HAP-1 (cell line): ENCODE measurements around the gene VKORC1.

Experiments used
- DNase-seq, 2 experiments: peaks; one replicate each; pipeline ENCODE4 v3.0.0-alpha.2; 2016 to 2020; ENCODE audit warnings: low spot score in 2 of 2
- H3K27me3 ChIP-seq: fragments of 250-450 bp; sonication (Bioruptor Pico); 2 replicates; pipeline ENCODE4 v1.5.1; 2020; ENCODE audit warnings: low read depth, mild to moderate bottlenecking, moderate library complexity
- H3K36me3 ChIP-seq: fragments of 250-450 bp; sonication (Bioruptor Pico); replicated peaks from 2 replicates; pipeline ENCODE4 v1.5.1; 2020; ENCODE audit warnings: mild to moderate bottlenecking
- H3K4me1 ChIP-seq: fragments of 250-450 bp; sonication (Bioruptor Pico); 2 replicates; pipeline ENCODE4 v1.5.1; 2020; ENCODE audit warnings: mild to moderate bottlenecking
- H3K4me3 ChIP-seq: fragments of 250-450 bp; sonication (Bioruptor Pico); 2 replicates; pipeline ENCODE4 v1.5.1; 2020; ENCODE audit warnings: mild to moderate bottlenecking, moderate library complexity
- H3K9me3 ChIP-seq: fragments of 250-450 bp; sonication (Bioruptor Pico); 2 replicates; pipeline ENCODE4 v1.5.1; 2020; ENCODE audit warnings: mild to moderate bottlenecking, moderate library complexity
- in situ Hi-C: fragments of 300-500 bp; cut with MboI; formaldehyde crosslinking; loops from 3 replicates; pipeline ENCODE4 v1.14.3; 2020; ENCODE audit warnings: low sequenced_read_pairs, inconsistent platforms, mixed read lengths

The VKORC1 gene

GRCh38 chr16:31061813-31062440 lies 32.7 kb downstream of the VKORC1 start:
- H3K4me3 ChIP-seq: no peak overlapping the region
- H3K9me3 ChIP-seq: no peaks in the 10 kb centered on the region
- in situ Hi-C loops: no loop called here
- H3K27me3 ChIP-seq: no peaks in the 10 kb centered on the region
- peaks cover 16% of the 10 kb centered on the region; the same call in 1 of the 2 replicates for H3K36me3 ChIP-seq
- DNase-seq: no peak
- no peaks in the 10 kb centered on the region for H3K4me1 ChIP-seq

- Histone ChIP-seq H3K4me3 (no peak overlapping the region), H3K9me3 (no peaks in the 10 kb centered on the region), H3K4me1 (no peaks in the 10 kb centered on the region), H3K36me3 (peaks cover 16% of the 10 kb centered on the region; the same call in 1 of the 2 replicates), H3K27me3 (no peaks in the 10 kb centered on the region)
- in situ Hi-C loops: no loop called here
- no peak for DNase-seq
Observed at GRCh38 chr16:31061126-31061812, 33.3 kb downstream of the VKORC1 start.

GRCh38 chr16:31055613-31056012 lies 39.0 kb downstream of the VKORC1 start:
- Histone ChIP-seq H3K27me3 (no peaks in the 10 kb centered on the region), H3K36me3 (0 out of 2 replicates have a peak, but pooled peaks cover 3% of the 10 kb centered on the region), H3K4me3 (no peak overlapping the region), H3K9me3 (no peaks in the 10 kb centered on the region), H3K4me1 (no peaks in the 10 kb centered on the region)
- in situ Hi-C loops: no loop called here
- DNase-seq: no peak

GRCh38 chr16:31052114-31052513 lies 42.5 kb downstream of the VKORC1 start:
- no peak overlapping the region for H3K4me3 ChIP-seq
- H3K4me1 ChIP-seq: no peaks in the 10 kb centered on the region
- H3K36me3 ChIP-seq: no peaks in the 10 kb centered on the region
- in situ Hi-C loops: no loop called here
- H3K9me3 ChIP-seq: no peaks in the 10 kb centered on the region
- no peak for DNase-seq
- H3K27me3 ChIP-seq: no peaks in the 10 kb centered on the region

- no peak for DNase-seq
- in situ Hi-C loops: no loop called here
- H3K36me3 ChIP-seq: no peaks in the 10 kb centered on the region
Observed at GRCh38 chr16:31050280-31051030, 44.1 kb downstream of the VKORC1 start.

GRCh38 chr16:31043898-31044481 lies 50.6 kb downstream of the VKORC1 start:
- in situ Hi-C loops: no loop called here
- Histone ChIP-seq H3K4me3 (no peak overlapping the region), H3K36me3 (no peaks in the 10 kb centered on the region), H3K9me3 (no peaks in the 10 kb centered on the region), H3K27me3 (no peaks in the 10 kb centered on the region), H3K4me1 (no peaks in the 10 kb centered on the region)
- no peak for DNase-seq

More at GRCh38 chr16:31050280-31051030, 44.1 kb downstream of the VKORC1 start:
- H3K4me1 ChIP-seq: no peaks in the 10 kb centered on the region
- no peaks in the 10 kb centered on the region for H3K27me3 ChIP-seq
- H3K4me3 ChIP-seq: no peak overlapping the region
- H3K9me3 ChIP-seq: no peaks in the 10 kb centered on the region

- DNase-seq: no peak
- Histone ChIP-seq H3K9me3 (no peaks in the 10 kb centered on the region), H3K4me3 (no peak overlapping the region), H3K27me3 (no peaks in the 10 kb centered on the region), H3K36me3 (no peaks in the 10 kb centered on the region), H3K4me1 (no peaks in the 10 kb centered on the region)
- in situ Hi-C loops: no loop called here
Observed at GRCh38 chr16:31043352-31043751, 51.2 kb downstream of the VKORC1 start.

GRCh38 chr16:31042866-31043265 lies 51.7 kb downstream of the VKORC1 start:
- no peaks in the 10 kb centered on the region for H3K9me3 ChIP-seq
- H3K4me3 ChIP-seq: no peak overlapping the region

More at GRCh38 chr16:31042866-31043265, 51.7 kb downstream of the VKORC1 start:
- in situ Hi-C loops: no loop called here
- Histone ChIP-seq H3K4me1 (no peaks in the 10 kb centered on the region), H3K36me3 (no peaks in the 10 kb centered on the region), H3K27me3 (no peaks in the 10 kb centered on the region)
- no peak for DNase-seq
